Measurements from ENCODE around the gene COL7A1.

The COL7A1 gene

GRCh38 chr3:48561045-48561736, 33.9 kb downstream of the COL7A1 start:
- Histone ChIP-seq H3K27me3 (ENCODE audit: insufficient read depth, low read length, poor library complexity) (no peaks in the 10 kb centered on the region), H3K4me1 (ENCODE audit: insufficient read depth, low read length) (peaks cover 19% of the 10 kb centered on the region), H2AFZ (ENCODE audit: low read depth, low read length) (no peak overlapping the region), H3K36me3 (ENCODE audit: insufficient read depth, low read length) (no peaks in the 10 kb centered on the region), H4K20me1 (ENCODE audit: insufficient read depth, low read length) (no peaks in the 10 kb centered on the region; the same call in 1 of the 2 replicates), H3K9ac (ENCODE audit: low read depth, low read length) (no peak overlapping the region), H3K79me2 (ENCODE audit: insufficient read depth, low read length) (no peaks in the 10 kb centered on the region), H3K4me2 (ENCODE audit: insufficient read depth, low read length) (no peak overlapping the region), H3K4me3 (ENCODE audit: low read depth in 1 of 2, low read length in 2 of 2) (no peak overlapping the region), H3K27ac (ENCODE audit: low read length) (no peak overlapping the region), H3K9me3 (ENCODE audit: insufficient read depth, low read length, severe bottlenecking) (no peaks in the 10 kb centered on the region)
- ATAC-seq (ENCODE audit: insufficient read depth, low read depth), result no peak
- TF ChIP-seq EZH2 (IDR thresholded peaks at IDR 0.05; ENCODE audit: borderline replicate concordance, low read depth, low read length, severe bottlenecking) (no peak), CTCF (IDR thresholded peaks at IDR 0.05; ENCODE audit: borderline replicate concordance, extremely low read depth, low read length, poor library complexity, severe bottlenecking) (no peak)
- no peak for DNase-seq

GRCh38 chr3:48560648-48561018, 34.5 kb downstream of the COL7A1 start:
- Histone ChIP-seq H3K36me3 (ENCODE audit: insufficient read depth, low read length) (no peaks in the 10 kb centered on the region), H3K27me3 (ENCODE audit: insufficient read depth, low read length, poor library complexity) (no peaks in the 10 kb centered on the region), H3K9ac (ENCODE audit: low read depth, low read length) (no peak overlapping the region), H3K27ac (ENCODE audit: low read length) (no peak overlapping the region), H2AFZ (ENCODE audit: low read depth, low read length) (no peak overlapping the region), H3K9me3 (ENCODE audit: insufficient read depth, low read length, severe bottlenecking) (no peaks in the 10 kb centered on the region), H3K4me2 (ENCODE audit: insufficient read depth, low read length) (no peak overlapping the region), H3K79me2 (ENCODE audit: insufficient read depth, low read length) (no peaks in the 10 kb centered on the region), H4K20me1 (ENCODE audit: insufficient read depth, low read length) (no peaks in the 10 kb centered on the region; the same call in 1 of the 2 replicates), H3K4me1 (ENCODE audit: insufficient read depth, low read length) (peaks cover 25% of the 10 kb centered on the region), H3K4me3 (ENCODE audit: low read depth in 1 of 2, low read length in 2 of 2) (no peak overlapping the region)
- TF ChIP-seq CTCF (IDR thresholded peaks at IDR 0.05; ENCODE audit: borderline replicate concordance, extremely low read depth, low read length, poor library complexity, severe bottlenecking), result no peak
- no peak for TF ChIP-seq EZH2 (IDR thresholded peaks at IDR 0.05; ENCODE audit: borderline replicate concordance, low read depth, low read length, severe bottlenecking)
- DNase-seq (no peak), ATAC-seq (ENCODE audit: insufficient read depth, low read depth) (no peak)

GRCh38 chr3:48558493-48559134, 36.5 kb downstream of the COL7A1 start:
- no peak for DNase-seq
- H3K4me3 ChIP-seq (ENCODE audit: low read depth in 1 of 2, low read length in 2 of 2), result no peak overlapping the region
- H3K9me3 ChIP-seq (ENCODE audit: insufficient read depth, low read length, severe bottlenecking), result no peaks in the 10 kb centered on the region
- H3K36me3 ChIP-seq (ENCODE audit: insufficient read depth, low read length), result no peaks in the 10 kb centered on the region; the same call in 1 of the 2 replicates
- no peak overlapping the region for H3K9ac ChIP-seq (ENCODE audit: low read depth, low read length)
- H3K27me3 ChIP-seq (ENCODE audit: insufficient read depth, low read length, poor library complexity), result no peaks in the 10 kb centered on the region
- H3K4me1 ChIP-seq (ENCODE audit: insufficient read depth, low read length), result peaks cover 39% of the 10 kb centered on the region
- H2AFZ ChIP-seq (ENCODE audit: low read depth, low read length), result 0 out of 2 replicates have a peak overlapping the region, but pooled peaks have one; percentile 3
- H3K27ac ChIP-seq (ENCODE audit: low read length), result no peak overlapping the region
- no peaks in the 10 kb centered on the region for H3K79me2 ChIP-seq (ENCODE audit: insufficient read depth, low read length)
- H4K20me1 ChIP-seq (ENCODE audit: insufficient read depth, low read length), result no peaks in the 10 kb centered on the region; the same call in 1 of the 2 replicates
- no peak for ATAC-seq (ENCODE audit: insufficient read depth, low read depth)
- TF ChIP-seq CTCF (IDR thresholded peaks at IDR 0.05; ENCODE audit: borderline replicate concordance, extremely low read depth, low read length, poor library complexity, severe bottlenecking) (no peak), EZH2 (IDR thresholded peaks at IDR 0.05; ENCODE audit: borderline replicate concordance, low read depth, low read length, severe bottlenecking) (no peak)
- H3K4me2 ChIP-seq (ENCODE audit: insufficient read depth, low read length), result no peak overlapping the region
